H9 (cell line): ENCODE measurements around the gene SATB2. TPM values are rescaled to one million over a fixed set of nuclear protein-coding genes. Genes with fewer than 3 reads are reported as not detected.

Experiments used
- DNase-seq: peaks from one replicate; pipeline ENCODE4 v3.0.0-alpha.2; 2017
- H2AFZ ChIP-seq: one replicate; pipeline ENCODE4 v1.6.1; 2013; ENCODE audit warnings: mild to moderate bottlenecking, low read length, control low read depth, moderate library complexity
- H2AK5ac ChIP-seq: 2 replicates; pipeline ENCODE4 v1.6.1; 2013; ENCODE audit warnings: low read length, control low read depth, mixed read lengths; ENCODE audit not compliant: insufficient read length
- H2BK120ac ChIP-seq: one replicate; pipeline ENCODE4 v1.6.1; 2013; ENCODE audit warnings: low read depth, mild to moderate bottlenecking, low read length, control low read depth, inconsistent platforms; ENCODE audit not compliant: poor library complexity, severe bottlenecking
- H2BK12ac ChIP-seq: 2 replicates; pipeline ENCODE4 v1.6.1; 2013; ENCODE audit warnings: low read length, control low read depth, mixed read lengths, low read depth; ENCODE audit not compliant: insufficient read length
- H2BK15ac ChIP-seq: 2 replicates; pipeline ENCODE4 v1.6.1; 2013; ENCODE audit warnings: low read depth, low read length, control low read depth
- H2BK20ac ChIP-seq: one replicate; pipeline ENCODE4 v1.6.1; 2013; ENCODE audit warnings: low read depth, mild to moderate bottlenecking, low read length, control low read depth, inconsistent platforms; ENCODE audit not compliant: poor library complexity, severe bottlenecking
- H2BK5ac ChIP-seq: 2 replicates; pipeline ENCODE4 v1.6.1; 2013; ENCODE audit warnings: low read length, control low read depth, mixed read lengths; ENCODE audit not compliant: insufficient read length
- H3K14ac ChIP-seq: 2 replicates; pipeline ENCODE4 v1.6.1; 2013; ENCODE audit warnings: low read length, control low read depth; ENCODE audit not compliant: insufficient read depth
- H3K18ac ChIP-seq: 2 replicates; pipeline ENCODE4 v1.6.1; 2013; ENCODE audit warnings: low read depth, mild to moderate bottlenecking, mixed read lengths, low read length, control low read depth; ENCODE audit not compliant: insufficient read length
- H3K23ac ChIP-seq: 2 replicates; pipeline ENCODE4 v1.6.1; 2013; ENCODE audit warnings: low read length, control low read depth, mixed read lengths, low read depth; ENCODE audit not compliant: insufficient read length
- H3K23me2 ChIP-seq: 2 replicates; pipeline ENCODE4 v1.6.1; 2013; ENCODE audit warnings: low read depth, mild to moderate bottlenecking, mixed read lengths, low read length, control low read depth; ENCODE audit not compliant: insufficient read length, poor library complexity, severe bottlenecking
- H3K27ac ChIP-seq: 2 replicates; pipeline ENCODE4 v1.5.1; 2013; ENCODE audit warnings: low read length, control low read depth, mixed read lengths, low read depth; ENCODE audit not compliant: insufficient read length
- H3K27me3 ChIP-seq: 2 replicates; pipeline ENCODE4 v1.6.1; 2013; ENCODE audit warnings: low read length, control low read depth, inconsistent platforms; ENCODE audit not compliant: insufficient read depth
- H3K4ac ChIP-seq: 2 replicates; pipeline ENCODE4 v1.6.1; 2013; ENCODE audit warnings: low read depth, mild to moderate bottlenecking, control low read depth, inconsistent platforms, low read length, moderate library complexity
- H3K4me1 ChIP-seq: 2 replicates; pipeline ENCODE4 v1.6.1; 2013; ENCODE audit warnings: low read length, control low read depth, inconsistent platforms; ENCODE audit not compliant: insufficient read depth
- H3K4me2 ChIP-seq: 2 replicates; pipeline ENCODE4 v1.6.1; 2013; ENCODE audit warnings: low read length, control low read depth, mixed read lengths; ENCODE audit not compliant: insufficient read length, insufficient read depth
- H3K56ac ChIP-seq: 2 replicates; pipeline ENCODE4 v1.6.1; 2013; ENCODE audit warnings: low read depth, mild to moderate bottlenecking, mixed read lengths, low read length, control low read depth; ENCODE audit not compliant: insufficient read length
- H3K79me1 ChIP-seq: 2 replicates; pipeline ENCODE4 v1.6.1; 2013; ENCODE audit warnings: low read depth, mild to moderate bottlenecking, moderate library complexity, low read length, control low read depth, inconsistent platforms; ENCODE audit not compliant: insufficient read depth, poor library complexity, severe bottlenecking
- H3K79me2 ChIP-seq: 2 replicates; pipeline ENCODE4 v1.6.1; 2013; ENCODE audit warnings: low read length, control low read depth, inconsistent platforms; ENCODE audit not compliant: insufficient read depth
- H3K9ac ChIP-seq: 2 replicates; pipeline ENCODE4 v1.6.1; 2013; ENCODE audit warnings: low read length, control low read depth, mixed read lengths; ENCODE audit not compliant: insufficient read length; ENCODE audit errors: extremely low read depth
- H3K9me3 ChIP-seq: one replicate; pipeline ENCODE4 v1.6.1; 2013; ENCODE audit warnings: low read depth, low read length, inconsistent platforms; ENCODE audit not compliant: control insufficient read depth
- H3T11ph ChIP-seq: one replicate; pipeline ENCODE4 v1.6.1; 2013; ENCODE audit warnings: mild to moderate bottlenecking, low read length, control low read depth, inconsistent platforms
- H4K20me1 ChIP-seq: one replicate; pipeline ENCODE4 v1.6.1; 2013; ENCODE audit not compliant: control insufficient read depth, insufficient read length, insufficient read depth
- H4K5ac ChIP-seq: 2 replicates; pipeline ENCODE4 v1.6.1; 2013; ENCODE audit warnings: low read depth, mild to moderate bottlenecking, mixed read lengths, low read length, control low read depth; ENCODE audit not compliant: insufficient read length
- H4K8ac ChIP-seq: replicated peaks from 2 replicates; pipeline ENCODE4 v1.6.1; 2013; ENCODE audit warnings: low read length, control low read depth, mixed read lengths, low read depth; ENCODE audit not compliant: insufficient read length
- H4K91ac ChIP-seq: 2 replicates; pipeline ENCODE4 v1.6.1; 2013; ENCODE audit warnings: low read depth, mild to moderate bottlenecking, moderate library complexity, mixed read lengths, low read length, control low read depth; ENCODE audit not compliant: insufficient read length
- H3K27ac Mint-ChIP-seq, 3 experiments: 2 replicates in 2 of 3; 3 replicates in 1 of 3; pipeline ENCODE4 v1.8.0; 2020 to 2021; ENCODE audit warnings: mixed read lengths in 3 of 3, mild to moderate bottlenecking in 1 of 3, moderate library complexity in 1 of 3
- H3K27me3 Mint-ChIP-seq: 2 replicates; pipeline ENCODE4 v1.8.0; 2021; ENCODE audit warnings: low read depth, mild to moderate bottlenecking, moderate library complexity, mixed read lengths
- H3K36me3 Mint-ChIP-seq, 3 experiments: 2 replicates in 2 of 3; 3 replicates in 1 of 3; pipeline ENCODE4 v1.8.0; 2020 to 2021; ENCODE audit warnings: low read depth in 3 of 3, mixed read lengths in 3 of 3; ENCODE audit not compliant: insufficient read depth in 1 of 3
- H3K4me1 Mint-ChIP-seq, 2 experiments: 2 replicates each; pipeline ENCODE4 v1.8.0; 2020; ENCODE audit warnings: mixed read lengths in 2 of 2
- H3K4me3 Mint-ChIP-seq, 2 experiments: 2 replicates in 1 of 2; 3 replicates in 1 of 2; pipeline ENCODE4 v1.8.0; 2020 to 2021; ENCODE audit warnings: mild to moderate bottlenecking in 2 of 2, mixed read lengths in 2 of 2, moderate library complexity in 1 of 2
- H3K9me3 Mint-ChIP-seq, 2 experiments: 2 replicates in 1 of 2; 3 replicates in 1 of 2; pipeline ENCODE4 v1.8.0; 2020; ENCODE audit warnings: mild to moderate bottlenecking in 2 of 2, mixed read lengths in 2 of 2, moderate library complexity in 1 of 2
- WGBS: extraction: QIAGEN DNeasy Blood & Tissue Kit; methylation state at CpG from one replicate; pipeline ENCODE4 v1.1.7; 2013; ENCODE audit warnings: missing lambda C conversion rate, low lambda C conversion rate, mixed read lengths; ENCODE audit not compliant: insufficient read length; ENCODE audit errors: extremely low coverage; 5-methylcytosine and 5-hydroxymethylcytosine counted together
- total RNA-seq: library from RNA; stranded (reverse); gene quantifications from 2 replicates; pipeline ENCODE4 v1.2.1, GENCODE V29; 2021
- TF ChIP-seq, protein P1 (sequence below): fragments of 200-600 bp; sonication (generic); conservative IDR thresholded peaks from 3 replicates; pipeline ENCODE4 v1.8.0; 2021; ENCODE audit warnings: antibody characterized with exemption, mild to moderate bottlenecking

The SATB2 gene
- total RNA-seq, 1 experiment from 2014 or later = 23.8 TPM

DNA sequence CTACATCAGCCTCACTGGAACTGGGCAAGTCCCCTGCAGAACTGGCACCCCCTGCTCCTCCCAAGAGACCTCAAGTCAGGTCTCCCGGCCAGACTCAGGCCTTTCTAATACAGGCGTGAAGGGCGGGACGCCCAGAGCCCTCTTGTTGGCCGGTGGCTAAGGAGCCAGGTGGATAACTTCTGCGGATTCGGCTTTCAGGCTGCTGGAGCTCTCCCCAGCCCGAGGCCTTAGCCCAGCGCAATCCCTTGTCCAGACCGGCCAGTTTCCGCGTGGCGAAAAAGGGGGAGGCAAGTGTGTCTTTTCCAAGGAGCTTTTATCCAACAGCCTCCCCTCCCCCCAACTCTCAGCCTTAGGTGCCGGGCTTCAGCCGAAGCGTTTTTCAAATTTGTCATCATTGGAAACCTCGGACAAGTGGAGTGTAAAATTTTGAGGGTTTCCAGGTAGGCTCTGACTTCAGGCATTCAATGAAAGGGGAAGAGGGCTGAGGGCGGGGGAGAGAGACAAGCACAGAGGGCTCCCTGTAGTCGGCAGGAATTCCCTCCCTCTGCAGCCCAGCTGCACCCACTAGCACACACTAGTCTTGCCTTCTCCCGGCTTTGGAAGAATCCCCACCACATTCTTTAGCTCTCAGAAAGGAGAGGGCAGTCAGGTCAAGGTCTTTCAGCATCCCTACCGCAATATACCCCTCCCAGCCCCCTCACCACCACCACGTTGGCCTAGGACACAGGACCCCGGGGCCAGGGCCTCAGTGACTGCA, 9.5 kb upstream of the SATB2 start:
- Histone ChIP-seq H3K23me2 (peaks cover 37% of the 10 kb centered on the region), H2BK5ac (no peak overlapping the region), H2BK15ac (no peak overlapping the region), H3K79me2 (no peaks in the 10 kb centered on the region), H4K20me1 (no peaks in the 10 kb centered on the region), H3K27ac (no peak overlapping the region), H3T11ph (no peak overlapping the region), H2AK5ac (no peak overlapping the region), H4K91ac (no peak overlapping the region), H4K8ac (no peak overlapping the region), H3K23ac (no peak overlapping the region), H3K4me2 (peak overlapping the region; percentile 74), H3K56ac (no peak overlapping the region), H3K4ac (no peak overlapping the region), H4K5ac (no peak overlapping the region), H3K18ac (no peak overlapping the region), H2BK12ac (no peak overlapping the region), H2BK120ac (no peak overlapping the region), H2BK20ac (no peak overlapping the region), H3K79me1 (no peaks in the 10 kb centered on the region), H3K4me1 (peaks cover 4% of the 10 kb centered on the region; the same call in 1 of the 2 replicates), H2AFZ (no peak overlapping the region), H3K27me3 (peaks cover 71% of the 10 kb centered on the region), H3K9me3 (no peaks in the 10 kb centered on the region), H3K9ac (no peak overlapping the region), H3K14ac (no peak overlapping the region)
- Mint-ChIP-seq H3K4me3 (peak overlapping the region; percentile 41 to 82), H3K27ac (peak overlapping the region in 1 of 3 experiments; percentile 62; a peak in 1 of 7 replicates), H3K9me3 (peaks cover 0 to 2% of the 10 kb centered on the region in 2 experiments; a peak in 1 of 5 replicates), H3K27me3 (peaks cover 98% of the 10 kb centered on the region), H3K4me1 (peaks cover 50 to 56% of the 10 kb centered on the region in 2 experiments), H3K36me3 (no peaks in the 10 kb centered on the region; a peak in 1 of 7 replicates)
- no CpG with 5 or more reads among the region's 23 CpGs for WGBS
- TF ChIP-seq, protein P1, sequence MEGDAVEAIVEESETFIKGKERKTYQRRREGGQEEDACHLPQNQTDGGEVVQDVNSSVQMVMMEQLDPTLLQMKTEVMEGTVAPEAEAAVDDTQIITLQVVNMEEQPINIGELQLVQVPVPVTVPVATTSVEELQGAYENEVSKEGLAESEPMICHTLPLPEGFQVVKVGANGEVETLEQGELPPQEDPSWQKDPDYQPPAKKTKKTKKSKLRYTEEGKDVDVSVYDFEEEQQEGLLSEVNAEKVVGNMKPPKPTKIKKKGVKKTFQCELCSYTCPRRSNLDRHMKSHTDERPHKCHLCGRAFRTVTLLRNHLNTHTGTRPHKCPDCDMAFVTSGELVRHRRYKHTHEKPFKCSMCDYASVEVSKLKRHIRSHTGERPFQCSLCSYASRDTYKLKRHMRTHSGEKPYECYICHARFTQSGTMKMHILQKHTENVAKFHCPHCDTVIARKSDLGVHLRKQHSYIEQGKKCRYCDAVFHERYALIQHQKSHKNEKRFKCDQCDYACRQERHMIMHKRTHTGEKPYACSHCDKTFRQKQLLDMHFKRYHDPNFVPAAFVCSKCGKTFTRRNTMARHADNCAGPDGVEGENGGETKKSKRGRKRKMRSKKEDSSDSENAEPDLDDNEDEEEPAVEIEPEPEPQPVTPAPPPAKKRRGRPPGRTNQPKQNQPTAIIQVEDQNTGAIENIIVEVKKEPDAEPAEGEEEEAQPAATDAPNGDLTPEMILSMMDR = no peak
- peak; percentile 70 for DNase-seq
